SU-DHL-6 (cell line): ENCODE data around the gene ROBO2.

ENCODE experiments used
- H2AFZ ChIP-seq: fragments of 200-600 bp; sonication (generic); 2 replicates; pipeline ENCODE4 v1.6.1; 2014; ENCODE audit warnings: low read depth, mild to moderate bottlenecking, moderate library complexity, mixed read lengths, antibody characterized with exemption, low read length; ENCODE audit not compliant: severe bottlenecking
- H3F3A ChIP-seq: fragments of 200-600 bp; shearing (Covaris generic); 2 replicates; pipeline ENCODE4 v1.6.0; 2016; ENCODE audit warnings: antibody characterized with exemption, mild to moderate bottlenecking; ENCODE audit not compliant: insufficient read depth
- H3K27ac ChIP-seq: fragments of 200-600 bp; sonication (generic); 2 replicates; pipeline ENCODE4 v1.5.1; 2016; ENCODE audit warnings: low read depth, mild to moderate bottlenecking, low read length, moderate library complexity, mixed read lengths
- H3K27me3 ChIP-seq: fragments of 200-600 bp; sonication (generic), shearing (Covaris generic); 2 replicates; pipeline ENCODE4 v1.6.0; 2014; ENCODE audit warnings: mild to moderate bottlenecking, low read length
- H3K36me3 ChIP-seq: fragments of 200-600 bp; sonication (generic); 2 replicates; pipeline ENCODE4 v1.6.1; 2014; ENCODE audit warnings: mild to moderate bottlenecking, low read length, mixed read lengths
- H3K4me2 ChIP-seq: fragments of 300-600, 200-600 bp; shearing (Covaris generic), sonication (generic); 2 replicates; pipeline ENCODE4 v1.6.0; 2014; ENCODE audit warnings: low read length, low read depth, mild to moderate bottlenecking; ENCODE audit not compliant: poor library complexity, severe bottlenecking
- H3K4me3 ChIP-seq: fragments of 200-600 bp; sonication (generic); 2 replicates; pipeline ENCODE4 v1.5.1; 2014; ENCODE audit warnings: antibody characterized with exemption, low read length, mild to moderate bottlenecking, mixed read lengths; ENCODE audit not compliant: insufficient read depth, poor library complexity, severe bottlenecking
- H3K79me2 ChIP-seq: fragments of 200-600 bp; sonication (generic); 2 replicates; pipeline ENCODE4 v1.6.1; 2014; ENCODE audit warnings: mild to moderate bottlenecking, low read length, moderate library complexity; ENCODE audit not compliant: insufficient read depth
- H3K9ac ChIP-seq: fragments of 200-600 bp; sonication (generic); 2 replicates; pipeline ENCODE4 v1.7.0; 2014; ENCODE audit warnings: mild to moderate bottlenecking, low read length
- H3K9me2 ChIP-seq: fragments of 200-600 bp; sonication (generic); replicated peaks from 2 replicates; pipeline ENCODE4 v1.6.1; 2014; ENCODE audit warnings: low read length; ENCODE audit not compliant: insufficient read depth
- H3K9me3 ChIP-seq: fragments of 200-600 bp; sonication (generic); 2 replicates; pipeline ENCODE4 v1.6.1; 2014; ENCODE audit warnings: low read length, mixed read lengths; ENCODE audit not compliant: insufficient read depth
- H4K20me1 ChIP-seq: fragments of 200-600 bp; sonication (generic); 2 replicates; pipeline ENCODE4 v1.6.1; 2014; ENCODE audit warnings: low read depth, mild to moderate bottlenecking, antibody characterized with exemption, low read length, moderate library complexity, mixed read lengths
- CTCF ChIP-seq: fragments of 200-600 bp; sonication (generic); IDR thresholded peaks from one replicate; pipeline ENCODE4 v1.5.1; 2017; ENCODE audit warnings: antibody characterized with exemption, mild to moderate bottlenecking, low read length, moderate library complexity; ENCODE audit not compliant: insufficient read depth, poor library complexity, severe bottlenecking
- EZH2phosphoT487 ChIP-seq: fragments of 200-600 bp; sonication (generic), shearing (Covaris generic); conservative IDR thresholded peaks from 2 replicates; pipeline ENCODE4 v1.6.1; 2018; ENCODE audit warnings: mild to moderate bottlenecking, antibody characterized with exemption, low read length, moderate library complexity, mixed read lengths

The ROBO2 gene

GRCh38 chr3:77042343-77042742 lies 2.4 kb downstream of the ROBO2 start:
- H3F3A ChIP-seq: no peaks in the 10 kb centered on the region
- no peaks in the 10 kb centered on the region for H3K79me2 ChIP-seq
- no peaks in the 10 kb centered on the region for H4K20me1 ChIP-seq
- no peaks in the 10 kb centered on the region for H3K9me2 ChIP-seq
- no peak overlapping the region for H3K27ac ChIP-seq
- H3K9me3 ChIP-seq: no peaks in the 10 kb centered on the region
- no peak overlapping the region for H3K4me2 ChIP-seq
- no peak overlapping the region for H3K4me3 ChIP-seq
- no peaks in the 10 kb centered on the region for H3K27me3 ChIP-seq
- H3K9ac ChIP-seq: no peak overlapping the region
- no peak overlapping the region for H2AFZ ChIP-seq
- TF ChIP-seq EZH2phosphoT487 (no peak), CTCF (no peak)
- H3K36me3 ChIP-seq: no peaks in the 10 kb centered on the region

GRCh38 chr3:77042882-77043281 lies 3.0 kb downstream of the ROBO2 start:
- no peak overlapping the region for H3K4me2 ChIP-seq
- H3K27me3 ChIP-seq: no peaks in the 10 kb centered on the region
- no peaks in the 10 kb centered on the region for H4K20me1 ChIP-seq
- no peaks in the 10 kb centered on the region for H3K79me2 ChIP-seq
- no peak overlapping the region for H3K4me3 ChIP-seq
- TF ChIP-seq EZH2phosphoT487 (no peak), CTCF (peak; percentile 10)
- H3K27ac ChIP-seq: no peak overlapping the region
- H3K36me3 ChIP-seq: no peaks in the 10 kb centered on the region
- no peak overlapping the region for H3K9ac ChIP-seq
- no peaks in the 10 kb centered on the region for H3K9me3 ChIP-seq
- no peak overlapping the region for H2AFZ ChIP-seq
- no peaks in the 10 kb centered on the region for H3K9me2 ChIP-seq
- no peaks in the 10 kb centered on the region for H3F3A ChIP-seq

GRCh38 chr3:77045686-77046085 lies 5.8 kb downstream of the ROBO2 start:
- Histone ChIP-seq H3K9me2 (no peaks in the 10 kb centered on the region), H3F3A (no peaks in the 10 kb centered on the region), H3K27me3 (no peaks in the 10 kb centered on the region), H4K20me1 (no peaks in the 10 kb centered on the region), H3K9ac (no peak overlapping the region), H3K9me3 (no peaks in the 10 kb centered on the region), H3K36me3 (no peaks in the 10 kb centered on the region), H3K79me2 (no peaks in the 10 kb centered on the region), H3K4me3 (no peak overlapping the region), H2AFZ (no peak overlapping the region), H3K27ac (no peak overlapping the region), H3K4me2 (no peak overlapping the region)
- TF ChIP-seq EZH2phosphoT487: no peak

GRCh38 chr3:77048186-77048585 lies 8.3 kb downstream of the ROBO2 start:
- Histone ChIP-seq H4K20me1 (no peaks in the 10 kb centered on the region), H3K27ac (no peak overlapping the region), H3K27me3 (no peaks in the 10 kb centered on the region), H3K79me2 (no peaks in the 10 kb centered on the region), H3F3A (no peaks in the 10 kb centered on the region), H3K9ac (no peak overlapping the region), H3K9me2 (no peaks in the 10 kb centered on the region), H3K9me3 (no peaks in the 10 kb centered on the region), H2AFZ (no peak overlapping the region), H3K4me3 (no peak overlapping the region), H3K4me2 (no peak overlapping the region), H3K36me3 (no peaks in the 10 kb centered on the region)
- no peak for TF ChIP-seq EZH2phosphoT487
- no peak for TF ChIP-seq CTCF
